GM12801 (cell line): ENCODE data around the gene ORAI1.

Source experiments
- CTCF ChIP-seq: IDR thresholded peaks from one replicate; pipeline ENCODE4 v1.5.1; 2011; ENCODE audit warnings: control low read depth; ENCODE audit not compliant: insufficient read length; ENCODE audit errors: extremely low read depth

Gene ORAI1

DNA sequence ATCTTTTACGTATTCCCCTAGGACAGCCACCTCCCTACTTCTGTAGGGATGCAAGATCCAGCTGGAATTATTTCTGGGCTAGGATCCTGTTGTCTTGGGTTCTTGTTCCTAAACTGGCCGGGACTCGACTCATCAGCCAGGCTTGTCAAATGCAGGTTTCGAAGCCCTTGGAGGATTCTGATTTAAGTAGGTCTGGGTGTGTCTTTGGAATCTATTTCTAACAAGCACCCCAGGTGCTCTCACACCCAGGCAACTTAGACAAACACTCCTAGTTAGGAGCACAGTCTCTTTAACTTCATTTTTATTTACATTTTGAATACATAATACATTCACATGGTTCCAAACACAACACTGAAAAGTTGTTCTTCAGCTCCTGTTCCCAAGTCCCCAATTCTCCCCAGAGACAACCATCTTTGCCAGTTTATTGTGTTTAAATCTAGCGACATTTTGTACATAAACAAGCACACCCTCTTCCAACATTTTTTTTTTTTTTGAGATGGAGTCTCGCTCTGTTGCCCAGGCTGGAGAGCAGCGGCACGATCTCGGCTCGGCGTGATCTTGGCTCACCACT, 22.2 kb downstream of the ORAI1 start:
- no peak for TF ChIP-seq CTCF

- TF ChIP-seq CTCF, result no peak
These were observed 23.0 kb downstream of the ORAI1 start for GRCh38 chr12:121649322-121649721.

DNA sequence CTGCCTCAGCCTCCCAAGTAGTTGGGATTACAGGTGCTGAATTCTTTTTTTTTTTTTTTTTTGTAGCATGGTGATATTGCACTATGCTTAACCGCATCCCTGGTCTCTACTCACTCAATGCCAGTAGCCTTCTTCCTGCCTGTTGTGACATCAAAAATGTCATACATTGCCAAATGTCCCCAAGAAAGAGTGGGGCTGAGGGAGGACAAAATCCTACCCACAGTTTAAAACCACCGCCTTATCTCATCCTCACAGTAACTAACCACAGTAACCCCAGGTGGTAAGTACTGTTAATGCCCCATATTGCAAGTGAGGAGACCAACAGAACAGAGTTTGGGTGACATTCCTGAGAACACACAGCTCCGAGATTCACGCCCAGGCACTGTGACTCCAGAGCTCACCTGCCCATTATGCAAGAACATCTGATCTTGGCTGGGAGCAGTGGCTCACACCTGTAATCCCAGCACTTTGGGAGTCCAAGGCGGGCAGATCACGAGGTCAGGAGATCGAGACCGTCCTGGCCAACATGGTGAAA, 23.6 kb downstream of the ORAI1 start:
- no peak for TF ChIP-seq CTCF

DNA sequence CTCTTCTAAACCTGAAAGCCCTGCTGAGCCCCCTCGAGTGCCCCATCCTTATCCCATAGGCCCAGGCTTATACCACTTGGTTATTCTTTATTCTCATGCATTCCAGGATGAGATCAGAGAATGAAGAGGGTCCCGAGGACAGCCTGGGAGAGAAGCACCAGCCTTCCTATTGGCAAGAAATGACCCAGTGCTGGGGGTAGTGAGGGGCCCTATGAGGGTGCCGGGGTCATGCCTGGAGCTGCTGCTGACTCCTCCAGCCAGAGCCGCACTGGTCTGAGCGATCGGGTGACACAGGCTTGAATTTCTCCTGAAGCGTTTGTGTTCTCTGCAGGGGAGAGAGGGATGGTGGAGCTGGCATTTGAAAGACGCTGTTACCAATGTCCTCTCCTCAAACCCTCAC, 25.0 kb downstream of the ORAI1 start:
- TF ChIP-seq CTCF, result no peak

DNA sequence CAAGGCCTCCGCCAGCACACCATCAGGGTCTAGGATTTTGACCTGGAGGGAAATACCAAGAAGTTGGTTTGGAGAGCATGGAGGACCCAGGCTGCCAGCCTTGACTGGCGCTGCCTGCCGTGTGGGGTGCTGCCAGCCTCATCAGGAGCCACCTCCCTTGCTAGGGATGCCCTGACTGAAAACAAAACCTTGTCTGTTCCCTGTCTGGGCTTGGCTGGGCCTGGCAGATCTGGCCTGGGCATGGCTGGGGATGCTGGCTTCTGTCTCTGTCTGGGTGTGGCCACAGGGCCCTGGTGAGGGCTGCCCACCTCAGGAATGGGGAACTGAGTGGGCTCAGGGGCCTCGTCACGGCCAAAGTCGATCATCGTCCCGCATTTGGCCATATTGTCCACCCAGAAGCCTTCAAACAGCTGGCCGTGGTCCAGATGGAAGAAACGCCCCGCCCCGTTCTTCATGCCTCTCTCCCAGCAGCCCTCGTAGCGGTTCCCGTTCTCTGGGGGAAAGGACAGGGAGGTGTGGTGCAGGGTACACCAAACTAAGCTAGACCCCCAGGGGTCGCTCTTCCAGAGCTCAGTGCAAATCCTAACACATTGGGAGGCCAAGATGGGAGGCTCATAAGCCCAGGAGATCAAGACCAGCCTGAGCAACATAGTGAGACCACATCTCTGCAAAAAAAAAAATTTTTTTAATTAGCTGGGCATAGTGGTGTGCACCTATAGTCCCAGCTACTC, 26.6 kb downstream of the ORAI1 start:
- no peak for TF ChIP-seq CTCF

GRCh38 chr12:121653999-121654398, 27.7 kb downstream of the ORAI1 start:
- TF ChIP-seq CTCF, result no peak

DNA sequence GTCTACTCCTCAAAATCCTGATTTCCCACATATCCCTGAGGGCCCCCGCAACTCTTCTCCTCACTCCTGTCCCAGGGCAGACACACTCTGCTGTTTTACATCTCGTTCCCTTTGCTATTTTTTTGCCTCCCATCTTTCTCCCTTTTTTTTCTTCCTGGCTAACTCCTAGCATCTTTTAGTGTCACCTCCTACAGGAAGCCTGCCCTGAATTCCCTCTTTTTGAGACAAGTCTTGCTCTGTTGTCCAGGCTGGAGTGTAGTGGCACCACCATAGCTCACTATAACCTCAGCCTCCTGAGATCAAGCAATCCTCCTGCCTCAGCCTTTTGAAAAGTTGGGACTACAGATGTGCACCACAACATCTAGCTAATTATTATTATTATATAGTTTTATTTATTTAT, 29.8 kb downstream of the ORAI1 start:
- no peak for TF ChIP-seq CTCF
